ENCODE data around the gene GRIA4. TPM values are rescaled to one million over a fixed set of nuclear protein-coding genes. Genes with fewer than 3 reads are reported as not detected.

Gene GRIA4
- total RNA-seq, 1 donor from 2014 or later = 3.7 TPM

- Histone ChIP-seq H3K4me2 (no peak overlapping the region), H3K27ac (no peak overlapping the region), H4K20me1 (ENCODE audit: low read depth) (no peaks in the 10 kb centered on the region), H3K9ac (no peak overlapping the region), H3K36me3 (no peaks in the 10 kb centered on the region), H3K4me3 (no peak overlapping the region), H2AFZ (replicated peaks) (peak overlapping the region; percentile 26), H3K4me1 (peaks cover 11% of the 10 kb centered on the region), H3K27me3 (no peaks in the 10 kb centered on the region), H3F3A (ENCODE audit: low read depth) (no peaks in the 10 kb centered on the region), H3K9me3 (ENCODE audit: low read depth) (no peaks in the 10 kb centered on the region), H3K79me2 (ENCODE audit: low read depth) (no peaks in the 10 kb centered on the region)
- Mint-ChIP-seq H3K27ac (no peak overlapping the region), H3K27me3 (ENCODE audit: insufficient read depth, low read depth) (no peaks in the 10 kb centered on the region), H3K9me3 (no peaks in the 10 kb centered on the region), H3K4me1 (peaks cover 2% of the 10 kb centered on the region), H3K36me3 (no peaks in the 10 kb centered on the region), H3K4me3 (no peak overlapping the region)
- DNase-seq (ENCODE audit: low spot score) = no peak
- TF ChIP-seq CTCF (IDR thresholded peaks at IDR 0.05) (no peak), EZH2 (IDR thresholded peaks at IDR 0.05) (no peak), EZH2phosphoT487 (IDR thresholded peaks at IDR 0.05) (no peak)
These were observed 130.5 kb downstream of the GRIA4 start for GRCh38 chr11:105740164-105740903.

GRCh38 chr11:105741488-105742020, 131.7 kb downstream of the GRIA4 start:
- no peaks in the 10 kb centered on the region for H3K79me2 ChIP-seq (ENCODE audit: low read depth)
- H3K9ac ChIP-seq = no peak overlapping the region
- no peak overlapping the region for H3K4me3 Mint-ChIP-seq
- H3K27ac Mint-ChIP-seq = no peak overlapping the region
- H3K27ac ChIP-seq = no peak overlapping the region
- H3K4me1 ChIP-seq = peaks cover 11% of the 10 kb centered on the region
- no peaks in the 10 kb centered on the region for H3K36me3 ChIP-seq
- no peak for DNase-seq (ENCODE audit: low spot score)
- H3K27me3 ChIP-seq = no peaks in the 10 kb centered on the region
- no peaks in the 10 kb centered on the region for H3K27me3 Mint-ChIP-seq (ENCODE audit: insufficient read depth, low read depth)
- TF ChIP-seq CTCF (IDR thresholded peaks at IDR 0.05) (no peak), EZH2phosphoT487 (IDR thresholded peaks at IDR 0.05) (no peak), EZH2 (IDR thresholded peaks at IDR 0.05) (no peak)
- H3K9me3 Mint-ChIP-seq = no peaks in the 10 kb centered on the region
- no peaks in the 10 kb centered on the region for H3K9me3 ChIP-seq (ENCODE audit: low read depth)
- H3K4me2 ChIP-seq = no peak overlapping the region
- no peak overlapping the region for H2AFZ ChIP-seq (replicated peaks)
- no peaks in the 10 kb centered on the region for H3K36me3 Mint-ChIP-seq
- no peaks in the 10 kb centered on the region for H3F3A ChIP-seq (ENCODE audit: low read depth)
- H3K4me1 Mint-ChIP-seq = peaks cover 2% of the 10 kb centered on the region
- H3K4me3 ChIP-seq = no peak overlapping the region
- H4K20me1 ChIP-seq (ENCODE audit: low read depth) = no peaks in the 10 kb centered on the region

- Histone ChIP-seq H2AFZ (replicated peaks) (no peak overlapping the region), H3K79me2 (ENCODE audit: low read depth) (no peaks in the 10 kb centered on the region), H3K27ac (no peak overlapping the region), H3K9me3 (ENCODE audit: low read depth) (no peaks in the 10 kb centered on the region), H4K20me1 (ENCODE audit: low read depth) (no peaks in the 10 kb centered on the region), H3K4me2 (no peak overlapping the region), H3K36me3 (no peaks in the 10 kb centered on the region), H3K9ac (no peak overlapping the region), H3K27me3 (no peaks in the 10 kb centered on the region), H3F3A (ENCODE audit: low read depth) (no peaks in the 10 kb centered on the region), H3K4me1 (no peaks in the 10 kb centered on the region), H3K4me3 (no peak overlapping the region)
- H3K4me3 Mint-ChIP-seq = no peak overlapping the region
- DNase-seq (ENCODE audit: low spot score) = no peak
- H3K4me1 Mint-ChIP-seq = no peaks in the 10 kb centered on the region
- H3K27me3 Mint-ChIP-seq (ENCODE audit: insufficient read depth, low read depth) = peaks cover 2% of the 10 kb centered on the region
- H3K27ac Mint-ChIP-seq = no peak overlapping the region
- no peak for TF ChIP-seq EZH2 (IDR thresholded peaks at IDR 0.05)
- TF ChIP-seq EZH2phosphoT487 (IDR thresholded peaks at IDR 0.05) = no peak
- no peak for TF ChIP-seq CTCF (IDR thresholded peaks at IDR 0.05)
- H3K9me3 Mint-ChIP-seq = no peaks in the 10 kb centered on the region
- H3K36me3 Mint-ChIP-seq = no peaks in the 10 kb centered on the region
These were observed 144.4 kb downstream of the GRIA4 start for GRCh38 chr11:105754260-105754659.

Data from neural progenitor cell (in vitro differentiated cells).